ENCODE results near the gene HDAC4. TPM values are rescaled to one million over a fixed set of nuclear protein-coding genes. Genes with fewer than 3 reads are reported as not detected.

The HDAC4 gene
- total and polyA plus RNA-seq, 2 donors (not counting 1 experiment from before 2014, with no cell fraction given), result 13.5 to 46.0 TPM

GRCh38 chr2:239058766-239059165, 342.1 kb downstream of the HDAC4 start:
- POLR2A ChIA-PET, result no interaction called here
- Histone ChIP-seq H3K4me2 (replicated peaks; ENCODE audit: low read depth, low read length, poor library complexity, severe bottlenecking) (no peak overlapping the region), H3K4me3 (ENCODE audit: control extremely low read depth in 1 of 5, extremely low read depth in 1 of 5, insufficient read depth in 1 of 5, low read depth in 2 of 5, low read length in 4 of 5) (no peak overlapping the region), H2AFZ (ENCODE audit: insufficient read depth, low read depth, low read length, poor library complexity, severe bottlenecking) (no peak overlapping the region), H4K20me1 (ENCODE audit: control insufficient read depth, insufficient read depth, low read length, poor library complexity, severe bottlenecking) (no peaks in the 10 kb centered on the region), H3K4me1 (ENCODE audit: control insufficient read depth in 2 of 2, insufficient read depth in 2 of 2, low read length in 2 of 2) (no peaks in the 10 kb centered on the region), H3K27me3 (replicated peaks in 1 of 4; ENCODE audit: control extremely low read depth in 1 of 4, control insufficient read depth in 3 of 4, insufficient read depth in 4 of 4, low read length in 3 of 4) (no peaks in the 10 kb centered on the region), H3K9me3 (ENCODE audit: control extremely low read depth in 1 of 3, control insufficient read depth in 2 of 3, insufficient read depth in 1 of 3, low read length in 2 of 3) (peaks cover 0 to 4% (median 0%) of the 10 kb centered on the region in 3 donors), H3K36me3 (replicated peaks in 1 of 2; ENCODE audit: control extremely low read depth in 1 of 2, control insufficient read depth in 1 of 2, extremely low read depth in 1 of 2, insufficient read depth in 2 of 2, low read length in 1 of 2) (peaks cover 0 to 6% of the 10 kb centered on the region in 2 experiments), H3K79me2 (ENCODE audit: control insufficient read depth, insufficient read depth, low read length) (no peaks in the 10 kb centered on the region), H3K27ac (ENCODE audit: low read length in 2 of 2) (no peak overlapping the region), H3K9ac (ENCODE audit: low read length) (no peak overlapping the region)
- DNase-seq (no peak), ATAC-seq (ENCODE audit: low read depth) (no peak)
- Mint-ChIP-seq H3K4me3 (no peak overlapping the region), H3K27me3 (no peaks in the 10 kb centered on the region), H3K4me1 (no peaks in the 10 kb centered on the region), H3K27ac (no peak overlapping the region), H3K9me3 (ENCODE audit: insufficient read depth) (no peaks in the 10 kb centered on the region)
- intact Hi-C loops (cut with micrococcal nuclease), result no loop called here
- 55% methylated on average over 5 of the region's 8 CpGs for WGBS (ENCODE audit: insufficient coverage)
- TF ChIP-seq EZH2 (IDR thresholded peaks at IDR 0.05; ENCODE audit: borderline replicate concordance, insufficient read depth, low read depth, low read length, poor library complexity, severe bottlenecking) (no peak), CTCF (IDR thresholded peaks at IDR 0.05) (no peak)
- CTCF ChIA-PET, result no interaction called here

GRCh38 chr2:239057533-239057932, 343.3 kb downstream of the HDAC4 start:
- H3K27ac ChIP-seq (ENCODE audit: low read length in 2 of 2), result no peak overlapping the region
- H3K4me2 ChIP-seq (replicated peaks; ENCODE audit: low read depth, low read length, poor library complexity, severe bottlenecking), result no peak overlapping the region
- Mint-ChIP-seq H3K9me3 (ENCODE audit: insufficient read depth) (no peaks in the 10 kb centered on the region), H3K27ac (no peak overlapping the region), H3K27me3 (no peaks in the 10 kb centered on the region), H3K4me3 (no peak overlapping the region), H3K4me1 (no peaks in the 10 kb centered on the region)
- H3K4me1 ChIP-seq (ENCODE audit: control insufficient read depth in 2 of 2, insufficient read depth in 2 of 2, low read length in 2 of 2), result no peaks in the 10 kb centered on the region
- TF ChIP-seq EZH2 (IDR thresholded peaks at IDR 0.05; ENCODE audit: borderline replicate concordance, insufficient read depth, low read depth, low read length, poor library complexity, severe bottlenecking) (no peak), CTCF (IDR thresholded peaks at IDR 0.05) (no peak)
- H3K27me3 ChIP-seq (replicated peaks in 1 of 4; ENCODE audit: control extremely low read depth in 1 of 4, control insufficient read depth in 3 of 4, insufficient read depth in 4 of 4, low read length in 3 of 4), result no peaks in the 10 kb centered on the region
- peaks cover 0 to 9% of the 10 kb centered on the region in 2 experiments for H3K36me3 ChIP-seq (replicated peaks in 1 of 2; ENCODE audit: control extremely low read depth in 1 of 2, control insufficient read depth in 1 of 2, extremely low read depth in 1 of 2, insufficient read depth in 2 of 2, low read length in 1 of 2)
- no peaks in the 10 kb centered on the region for H3K79me2 ChIP-seq (ENCODE audit: control insufficient read depth, insufficient read depth, low read length)
- DNase-seq (no peak), ATAC-seq (ENCODE audit: low read depth) (no peak)
- POLR2A ChIA-PET, result no interaction called here
- H3K9ac ChIP-seq (ENCODE audit: low read length), result no peak overlapping the region
- no peaks in the 10 kb centered on the region for H4K20me1 ChIP-seq (ENCODE audit: control insufficient read depth, insufficient read depth, low read length, poor library complexity, severe bottlenecking)
- no CpG with 5 or more reads among the region's 2 CpGs for WGBS (ENCODE audit: insufficient coverage)
- H2AFZ ChIP-seq (ENCODE audit: insufficient read depth, low read depth, low read length, poor library complexity, severe bottlenecking), result no peak overlapping the region
- intact Hi-C loops (cut with micrococcal nuclease), result no loop called here
- no peak overlapping the region for H3K4me3 ChIP-seq (ENCODE audit: control extremely low read depth in 1 of 5, extremely low read depth in 1 of 5, insufficient read depth in 1 of 5, low read depth in 2 of 5, low read length in 4 of 5)
- peaks cover 0 to 4% (median 0%) of the 10 kb centered on the region in 3 donors for H3K9me3 ChIP-seq (ENCODE audit: control extremely low read depth in 1 of 3, control insufficient read depth in 2 of 3, insufficient read depth in 1 of 3, low read length in 2 of 3)
- CTCF ChIA-PET, result no interaction called here
